A549 (cell line): ENCODE results near the gene CEBPA.

Source experiments
- CTCF ChIP-seq: fragments of >200 bp; sonication (Bioruptor Twin); formaldehyde crosslinking; IDR thresholded peaks from 3 replicates; pipeline ENCODE4 v1.5.1; 2016
- EP300 ChIP-seq, 2 experiments: fragments of >200 bp; sonication (Bioruptor Twin); formaldehyde crosslinking; IDR thresholded peaks; 2 replicates in 1 of 2; 3 replicates in 1 of 2; pipeline ENCODE4 v1.6.1; 2016 to 2017
- ESRRA ChIP-seq: fragments of 150-350 bp; IDR thresholded peaks from 2 replicates; pipeline ENCODE4 v1.6.1; 2014; ENCODE audit warnings: mild to moderate bottlenecking, low read length, borderline replicate concordance
- JUNB ChIP-seq: fragments of >200 bp; sonication (Bioruptor Twin); formaldehyde crosslinking; IDR thresholded peaks from 2 replicates; pipeline ENCODE4 v1.6.1; 2016
- MAZ ChIP-seq: fragments of 150-350 bp; IDR thresholded peaks from 2 replicates; pipeline ENCODE4 v1.6.1; 2014; ENCODE audit warnings: antibody characterized with exemption, low read depth, low read length, borderline replicate concordance
- PBX3 ChIP-seq: IDR thresholded peaks from 2 replicates; pipeline ENCODE4 v1.6.1; 2012
- POLR2A ChIP-seq: IDR thresholded peaks from 2 replicates; pipeline ENCODE4 v1.6.1; 2012; ENCODE audit warnings: mild to moderate bottlenecking, low read length
- REST ChIP-seq: fragments of 200-600 bp; sonication (generic); IDR thresholded peaks from 2 replicates; pipeline ENCODE4 v1.6.1; 2016; ENCODE audit warnings: antibody characterized with exemption, mild to moderate bottlenecking, moderate library complexity
- TP53 ChIP-seq: fragments of 250-450 bp; sonication (Bioruptor Pico); IDR thresholded peaks from 2 replicates; pipeline ENCODE4 v1.5.0; 2021; ENCODE audit warnings: mild to moderate bottlenecking, moderate library complexity
- ZC3H11A ChIP-seq: fragments of 450-650 bp; IDR thresholded peaks from 2 replicates; pipeline ENCODE4 v1.6.1; 2014; ENCODE audit warnings: antibody characterized with exemption, mild to moderate bottlenecking
- ZNF302 ChIP-seq: fragments of 250-450 bp; sonication (Bioruptor Pico); IDR thresholded peaks from 2 replicates; pipeline ENCODE4 v1.9.0; 2021; ENCODE audit warnings: inconsistent platforms, mild to moderate bottlenecking, moderate library complexity

GRCh38 chr19:33284756-33285155 lies 17.6 kb downstream of the CEBPA start:
- TF ChIP-seq TP53 (CRISPR knock-in tag): no peak
- no peak for TF ChIP-seq CTCF
- no peak for TF ChIP-seq ESRRA
- TF ChIP-seq JUNB: no peak
- no peak for TF ChIP-seq MAZ
- no peak for TF ChIP-seq REST
- TF ChIP-seq POLR2A: no peak
- TF ChIP-seq ZC3H11A: no peak
- TF ChIP-seq ZNF302: no peak
- no peak for TF ChIP-seq EP300 (IDR thresholded peaks at IDR 0.05)
- TF ChIP-seq PBX3: no peak
